Activated CD4-positive, alpha-beta T cell treated with anti-CD3 and anti-CD28 coated beads, Interleukin-2, amount 10 ng/mL, durations not matched to agents 7 days and 5 days (primary cell): ENCODE data around the gene USP53. TPM values are rescaled to one million over a fixed set of nuclear protein-coding genes. Genes with fewer than 3 reads are reported as not detected.
A peak's percentile ranks its signal among the peaks of the same experiment; 100 is the strongest.

Experiments used
- CTCF ChIA-PET: fragments of 350-600 bp; sonication (Branson Sonifier 250); formaldehyde crosslinking; loops from one replicate; lab custom pipeline; 2021; ENCODE audit warnings: antibody characterized with exemption; lab: Charles Lee
- POLR2A ChIA-PET: fragments of 350-600 bp; sonication (Branson Sonifier 250); formaldehyde crosslinking; loops from one replicate; lab custom pipeline; 2021; ENCODE audit warnings: antibody characterized with exemption; lab: Charles Lee
- DNase-seq: peaks from one replicate; pipeline ENCODE4 v3.0.0-alpha.2; 2020
- H3K27ac Mint-ChIP-seq: one replicate; pipeline ENCODE4 v1.8.0; 2021; ENCODE audit warnings: mild to moderate bottlenecking, moderate library complexity, mixed read lengths
- H3K27me3 Mint-ChIP-seq: one replicate; pipeline ENCODE4 v1.8.0; 2021; ENCODE audit warnings: mixed read lengths
- H3K36me3 Mint-ChIP-seq: one replicate; pipeline ENCODE4 v1.8.0; 2021; ENCODE audit warnings: low read depth, mixed read lengths
- H3K4me1 Mint-ChIP-seq: one replicate; pipeline ENCODE4 v1.8.0; 2021; ENCODE audit warnings: mixed read lengths
- H3K4me3 Mint-ChIP-seq: one replicate; pipeline ENCODE4 v1.8.0; 2021; ENCODE audit warnings: mild to moderate bottlenecking, moderate library complexity, mixed read lengths
- H3K9me3 Mint-ChIP-seq: one replicate; pipeline ENCODE4 v1.8.0; 2021; ENCODE audit warnings: mixed read lengths
- total RNA-seq, 2 experiments: library from RNA; stranded (reverse); gene quantifications; one replicate each; pipeline ENCODE4 v1.2.3, GENCODE V29; 2021

Gene USP53
- total RNA-seq, 2 experiments from 2014 or later: 6.7 to 6.9 TPM

- Mint-ChIP-seq H3K27me3 (no peaks in the 10 kb centered on the region), H3K4me3 (no peak overlapping the region), H3K4me1 (peaks cover 13% of the 10 kb centered on the region), H3K36me3 (peaks cover 1% of the 10 kb centered on the region), H3K9me3 (no peaks in the 10 kb centered on the region), H3K27ac (no peak overlapping the region)
- CTCF ChIA-PET: interaction anchor here (0.7 kb wide), 1 partner anchor 13 kb away, joined by 3 read pairs; no protein-coding TSS in a partner anchor
- DNase-seq: peak; percentile 48
- POLR2A ChIA-PET: interaction anchor here (0.5 kb wide), 1 partner anchor 314 kb away, joined by 3 read pairs; no protein-coding TSS in a partner anchor
Observed at GRCh38 chr4:119286377-119287002, 74.0 kb downstream of the USP53 start.

- H3K27me3 Mint-ChIP-seq: no peaks in the 10 kb centered on the region
- DNase-seq: no peak
- POLR2A ChIA-PET: no interaction called here
- no peak overlapping the region for H3K4me3 Mint-ChIP-seq
- CTCF ChIA-PET: no interaction called here
- H3K36me3 Mint-ChIP-seq: peaks cover 6% of the 10 kb centered on the region
- H3K27ac Mint-ChIP-seq: no peak overlapping the region
- peaks cover 11% of the 10 kb centered on the region for H3K4me1 Mint-ChIP-seq
- H3K9me3 Mint-ChIP-seq: no peaks in the 10 kb centered on the region
Observed at GRCh38 chr4:119289313-119289712, 76.8 kb downstream of the USP53 start.

- peaks cover 4% of the 10 kb centered on the region for H3K36me3 Mint-ChIP-seq
- H3K27me3 Mint-ChIP-seq: no peaks in the 10 kb centered on the region
- H3K4me3 Mint-ChIP-seq: no peak overlapping the region
- CTCF ChIA-PET: no interaction called here
- H3K9me3 Mint-ChIP-seq: no peaks in the 10 kb centered on the region
- POLR2A ChIA-PET: no interaction called here
- peaks cover 3% of the 10 kb centered on the region for H3K4me1 Mint-ChIP-seq
- DNase-seq: no peak
- H3K27ac Mint-ChIP-seq: no peak overlapping the region
Observed at GRCh38 chr4:119290598-119290997, 78.1 kb downstream of the USP53 start.

GRCh38 chr4:119296356-119296755, 83.8 kb downstream of the USP53 start:
- POLR2A ChIA-PET: no interaction called here
- no peak overlapping the region for H3K4me3 Mint-ChIP-seq
- no peak overlapping the region for H3K27ac Mint-ChIP-seq
- H3K27me3 Mint-ChIP-seq: no peaks in the 10 kb centered on the region
- peaks cover 34% of the 10 kb centered on the region for H3K36me3 Mint-ChIP-seq
- peaks cover 28% of the 10 kb centered on the region for H3K4me1 Mint-ChIP-seq
- H3K9me3 Mint-ChIP-seq: no peaks in the 10 kb centered on the region
- CTCF ChIA-PET: no interaction called here
- DNase-seq: no peak

GRCh38 chr4:119297795-119298194, 85.3 kb downstream of the USP53 start:
- H3K4me1 Mint-ChIP-seq: peaks cover 36% of the 10 kb centered on the region
- no peaks in the 10 kb centered on the region for H3K27me3 Mint-ChIP-seq
- DNase-seq: no peak
- H3K9me3 Mint-ChIP-seq: no peaks in the 10 kb centered on the region
- H3K4me3 Mint-ChIP-seq: peak overlapping the region; percentile 96
- ChIA-PET POLR2A (no interaction called here), CTCF (interaction anchor here (1.0 kb wide), 1 partner anchor 253 kb away, joined by 3 read pairs; no protein-coding TSS in a partner anchor)
- no peak overlapping the region for H3K27ac Mint-ChIP-seq
- peaks cover 33% of the 10 kb centered on the region for H3K36me3 Mint-ChIP-seq

GRCh38 chr4:119299260-119299671, 86.8 kb downstream of the USP53 start:
- H3K4me1 Mint-ChIP-seq: peaks cover 36% of the 10 kb centered on the region
- no peaks in the 10 kb centered on the region for H3K9me3 Mint-ChIP-seq
- POLR2A ChIA-PET: interaction anchor here (1.2 kb wide), 1 partner anchor 87 kb away, joined by 5 read pairs; the partner anchor contains the start of gene USP53
- H3K4me3 Mint-ChIP-seq: peak overlapping the region; percentile 96
- CTCF ChIA-PET: interaction anchor here (0.8 to 0.9 kb wide), 3 partner anchors 13 to 460 kb away, joined by 3 read pairs; no protein-coding TSS in a partner anchor
- H3K27me3 Mint-ChIP-seq: no peaks in the 10 kb centered on the region
- DNase-seq: peak; percentile 7
- H3K36me3 Mint-ChIP-seq: peaks cover 31% of the 10 kb centered on the region
- H3K27ac Mint-ChIP-seq: peak overlapping the region; percentile 98

- POLR2A ChIA-PET: interaction anchor here (1.2 kb wide), 1 partner anchor 87 kb away, joined by 5 read pairs; the partner anchor contains the start of gene USP53
- H3K27ac Mint-ChIP-seq: peak overlapping the region; percentile 98
- CTCF ChIA-PET: interaction anchor here (0.8 to 2.1 kb wide), 4 partner anchors 8 to 460 kb away, joined by 3 to 9 read pairs (median 3); no protein-coding TSS in a partner anchor
Observed at GRCh38 chr4:119299741-119300100, 87.2 kb downstream of the USP53 start.

GRCh38 chr4:119300101-119300978, 87.8 kb downstream of the USP53 start:
- ChIA-PET CTCF (interaction anchor here (0.8 to 2.1 kb wide), 3 partner anchors 8 to 461 kb away, joined by 3 to 9 read pairs (median 3); no protein-coding TSS in a partner anchor), POLR2A (interaction anchor here (1.2 kb wide), 1 partner anchor 88 kb away, joined by 5 read pairs; the partner anchor contains the start of gene USP53)
- Mint-ChIP-seq H3K36me3 (peaks cover 31% of the 10 kb centered on the region), H3K27me3 (peaks cover 2% of the 10 kb centered on the region), H3K27ac (peak overlapping the region; percentile 98), H3K9me3 (no peaks in the 10 kb centered on the region), H3K4me3 (peak overlapping the region; percentile 96), H3K4me1 (peaks cover 36% of the 10 kb centered on the region)
- DNase-seq: peak; percentile 93

More at GRCh38 chr4:119299741-119300100, 87.2 kb downstream of the USP53 start:
- H3K4me3 Mint-ChIP-seq: peak overlapping the region; percentile 96
- peaks cover 36% of the 10 kb centered on the region for H3K4me1 Mint-ChIP-seq
- DNase-seq: peak; percentile 7
- peaks cover 31% of the 10 kb centered on the region for H3K36me3 Mint-ChIP-seq
- H3K9me3 Mint-ChIP-seq: no peaks in the 10 kb centered on the region
- H3K27me3 Mint-ChIP-seq: peaks cover 2% of the 10 kb centered on the region

GRCh38 chr4:119302073-119302832, 89.7 kb downstream of the USP53 start:
- CTCF ChIA-PET: no interaction called here

GRCh38 chr4:119303587-119304305, 91.2 kb downstream of the USP53 start:
- Mint-ChIP-seq H3K36me3 (peaks cover 10% of the 10 kb centered on the region), H3K27me3 (peaks cover 9% of the 10 kb centered on the region), H3K4me3 (no peak overlapping the region), H3K27ac (no peak overlapping the region), H3K9me3 (no peaks in the 10 kb centered on the region), H3K4me1 (peaks cover 24% of the 10 kb centered on the region)
- POLR2A ChIA-PET: no interaction called here
- no peak for DNase-seq
- CTCF ChIA-PET: no interaction called here

More at GRCh38 chr4:119302073-119302832, 89.7 kb downstream of the USP53 start:
- Mint-ChIP-seq H3K27ac (no peak overlapping the region), H3K4me1 (peaks cover 33% of the 10 kb centered on the region), H3K4me3 (peak overlapping the region; percentile 96), H3K27me3 (peaks cover 9% of the 10 kb centered on the region), H3K9me3 (no peaks in the 10 kb centered on the region), H3K36me3 (peaks cover 21% of the 10 kb centered on the region)
- DNase-seq: no peak
- POLR2A ChIA-PET: no interaction called here

GRCh38 chr4:119304431-119304830, 91.9 kb downstream of the USP53 start:
- H3K27ac Mint-ChIP-seq: no peak overlapping the region
- ChIA-PET POLR2A (no interaction called here), CTCF (no interaction called here)
- DNase-seq: no peak
- no peaks in the 10 kb centered on the region for H3K9me3 Mint-ChIP-seq
- H3K27me3 Mint-ChIP-seq: peaks cover 10% of the 10 kb centered on the region
- H3K4me1 Mint-ChIP-seq: peaks cover 18% of the 10 kb centered on the region
- H3K36me3 Mint-ChIP-seq: peaks cover 4% of the 10 kb centered on the region
- H3K4me3 Mint-ChIP-seq: no peak overlapping the region
